GM03348 (cell line): Measurements from ENCODE around the gene CCDC185.
A peak's percentile ranks its signal among the peaks of the same experiment; 100 is the strongest.

Experiments
- DNase-seq: peaks from one replicate; pipeline ENCODE4 v3.0.0; 2012; ENCODE audit warnings: low spot score

CCDC185 gene

GRCh38 chr1:223393275-223394214 is at the start of gene CCDC185:
TSS of gene CCDC185 (plus strand) at chr1:223393415. CDS start at chr1:223393476, 61 bp downstream.
- no peak for DNase-seq

- no peak for DNase-seq
Measured at GRCh38 chr1:223343692-223344091, 49.5 kb upstream of the CCDC185 start.

GRCh38 chr1:223344491-223344890 is 48.7 kb upstream of the CCDC185 start:
- DNase-seq: no peak

GRCh38 chr1:223345720-223346119 is 47.5 kb upstream of the CCDC185 start:
- no peak for DNase-seq

GRCh38 chr1:223346311-223346710 is 46.9 kb upstream of the CCDC185 start:
- DNase-seq: no peak

- DNase-seq: no peak
Measured at GRCh38 chr1:223347583-223347982, 45.6 kb upstream of the CCDC185 start.

GRCh38 chr1:223348439-223348838 is 44.8 kb upstream of the CCDC185 start:
- DNase-seq: no peak

GRCh38 chr1:223349241-223349640 is 44.0 kb upstream of the CCDC185 start:
- DNase-seq: no peak

- no peak for DNase-seq
Measured at GRCh38 chr1:223350361-223350908, 42.8 kb upstream of the CCDC185 start.

GRCh38 chr1:223352944-223353343 is 40.3 kb upstream of the CCDC185 start:
- no peak for DNase-seq

- no peak for DNase-seq
Measured at GRCh38 chr1:223353939-223354338, 39.3 kb upstream of the CCDC185 start.

- no peak for DNase-seq
Measured at GRCh38 chr1:223355699-223356098, 37.5 kb upstream of the CCDC185 start.

- DNase-seq: no peak
Measured at GRCh38 chr1:223358826-223359225, 34.4 kb upstream of the CCDC185 start.

GRCh38 chr1:223363057-223363855 is 30.0 kb upstream of the CCDC185 start:
- peak; percentile 38 for DNase-seq

- DNase-seq: peak; percentile 44
Measured at GRCh38 chr1:223363856-223364684, 29.1 kb upstream of the CCDC185 start, which contains the start of gene SUSD4. TSS of gene SUSD4 (minus strand) at chr1:223364176. CDS start at chr1:223363425, 751 bp downstream.

GRCh38 chr1:223364685-223365382 is 28.4 kb upstream of the CCDC185 start:
- DNase-seq: no peak

GRCh38 chr1:223374064-223374610 is 19.1 kb upstream of the CCDC185 start:
- DNase-seq: no peak

- no peak for DNase-seq
Measured at GRCh38 chr1:223378754-223379153, 14.5 kb upstream of the CCDC185 start.

- no peak for DNase-seq
Measured at GRCh38 chr1:223386013-223386412, 7.2 kb upstream of the CCDC185 start.

GRCh38 chr1:223390618-223391017 is 2.6 kb upstream of the CCDC185 start:
- no peak for DNase-seq

GRCh38 chr1:223394242-223394641 is 1.0 kb downstream of the CCDC185 start:
- no peak for DNase-seq
